HG03565 (cell line): ENCODE measurements around the gene MRAS.

Experiments
- ATAC-seq: cut with Tn5 transposase; IDR thresholded peaks from one replicate; pipeline ENCODE4 v1.9.1; 2021; ENCODE audit warnings: mild to moderate bottlenecking, moderate library complexity; ENCODE audit not compliant: unreplicated experiment

MRAS gene

DNA sequence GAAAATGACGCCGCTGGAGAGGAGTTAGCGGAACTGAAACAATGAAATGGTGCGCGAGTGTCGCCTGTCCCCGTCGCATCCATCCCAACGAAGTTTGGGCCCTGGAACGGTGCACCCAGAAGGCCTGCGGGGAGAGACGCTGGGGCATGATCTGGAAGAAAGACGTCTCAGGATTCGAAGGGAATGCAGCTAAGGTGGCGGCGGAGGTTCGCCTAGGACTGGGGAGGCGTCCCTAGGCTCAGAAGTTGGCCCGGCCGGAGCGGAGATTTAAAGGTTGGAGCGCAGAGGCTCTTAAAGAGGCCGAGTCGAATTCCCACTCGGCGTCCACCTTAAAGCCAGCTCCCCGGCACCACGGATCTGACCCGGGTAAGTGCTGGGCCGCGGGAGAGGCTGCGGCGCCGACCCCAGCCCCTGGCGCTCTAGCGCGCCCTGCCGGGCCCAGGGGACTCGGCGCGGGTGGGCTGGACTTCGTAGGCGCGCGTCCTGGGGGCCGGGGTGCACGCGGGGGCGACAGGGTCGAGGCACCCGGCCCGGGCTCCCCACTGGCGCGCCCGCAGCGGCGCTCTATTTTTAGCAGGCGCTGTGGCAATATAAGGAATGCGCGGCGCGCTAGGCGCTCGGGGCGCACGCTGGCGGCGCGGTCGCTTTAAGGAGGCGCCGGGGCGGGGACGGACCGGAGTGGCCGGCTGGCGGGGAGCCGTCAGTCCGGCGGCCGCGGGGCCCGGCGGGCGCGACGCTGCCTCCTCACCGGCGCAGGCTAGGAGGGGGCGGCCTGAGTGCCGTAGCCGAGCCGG, at the start of gene MRAS:
MRAS (plus strand) TSS at position 620 of the 794 bp plus-strand sequence. CDS start 24,305 bp downstream, outside the sequence.
- no peak for ATAC-seq

DNA sequence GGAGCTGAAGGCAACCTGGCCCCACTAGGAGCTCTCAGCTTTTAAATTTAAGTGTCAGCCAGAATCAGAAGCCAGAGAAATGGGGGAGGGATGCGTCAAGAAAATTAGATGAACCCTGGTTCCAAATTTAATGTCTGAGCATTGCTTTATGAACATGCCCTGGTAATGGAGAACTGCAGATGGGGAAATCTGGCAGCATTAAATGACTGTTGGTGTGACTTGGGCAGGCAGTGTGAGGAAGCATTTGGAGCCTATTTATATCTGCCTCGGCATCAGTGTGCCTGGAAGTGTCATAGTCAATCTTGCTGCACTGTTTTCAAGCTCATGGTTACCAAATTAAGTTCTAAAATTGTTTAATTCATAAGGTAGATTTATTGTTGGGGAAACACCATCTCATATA, 47.7 kb upstream of the MRAS start:
- no peak for ATAC-seq

GRCh38 chr3:138303474-138303873, 44.9 kb upstream of the MRAS start:
- no peak for ATAC-seq

DNA sequence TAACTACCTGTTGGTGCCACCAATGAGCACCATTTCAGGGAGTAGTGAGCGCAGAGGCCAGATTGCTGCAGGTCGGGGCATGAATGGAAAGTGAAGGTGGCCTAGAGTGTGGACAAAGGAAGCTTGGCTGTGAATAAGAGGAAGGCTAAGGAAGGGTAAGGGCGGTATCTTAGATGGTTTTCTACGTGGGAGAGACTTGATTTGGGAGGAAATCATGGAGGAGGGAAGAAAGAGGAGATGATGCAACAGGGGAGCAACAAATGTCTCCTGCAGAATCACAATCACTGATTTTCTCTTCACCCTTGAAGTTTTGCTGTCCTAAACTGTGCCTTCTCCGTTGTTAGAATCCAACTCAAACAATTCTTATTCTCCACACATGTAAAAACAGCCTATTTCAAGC, 40.5 kb upstream of the MRAS start:
- no peak for ATAC-seq

- no peak for ATAC-seq
Observed at GRCh38 chr3:138308783-138309182, 39.6 kb upstream of the MRAS start.

DNA sequence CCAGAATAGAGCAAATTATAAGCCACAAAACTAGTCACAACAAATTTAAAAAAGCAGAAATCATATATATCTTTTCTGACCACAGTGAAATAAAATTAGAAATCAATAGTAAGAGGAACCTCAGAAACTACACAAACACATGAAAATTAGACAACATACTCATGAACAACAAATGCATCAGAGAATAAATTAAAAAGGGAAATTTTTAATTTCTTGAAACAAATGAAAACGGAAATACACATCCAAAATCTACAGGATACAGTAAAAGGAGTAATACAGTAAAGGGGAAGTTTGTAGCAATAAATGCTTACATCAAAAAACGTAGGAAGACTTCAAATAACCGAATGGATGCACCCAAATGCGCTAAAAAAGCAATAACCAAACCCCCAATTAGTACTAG, 37.9 kb upstream of the MRAS start:
- ATAC-seq, result no peak

DNA sequence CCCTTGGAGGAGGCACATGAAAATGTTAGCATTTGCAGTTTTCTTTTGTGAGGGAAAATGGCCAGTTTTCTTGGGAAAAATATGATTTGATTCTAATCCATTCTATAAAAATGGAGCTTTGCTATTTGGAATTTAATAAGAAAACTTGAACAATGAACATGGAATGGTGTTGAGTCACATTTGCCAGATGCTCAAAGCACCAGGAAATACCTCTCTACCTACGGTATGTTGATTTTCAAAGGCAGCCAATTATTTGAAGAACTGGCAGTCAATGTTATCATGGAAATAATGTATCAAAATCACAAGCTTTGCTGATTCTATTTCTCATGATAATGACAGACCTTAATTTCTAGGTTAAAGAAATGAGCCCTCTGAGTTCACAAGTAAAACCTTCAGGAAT, 33.6 kb upstream of the MRAS start:
- ATAC-seq, result no peak

DNA sequence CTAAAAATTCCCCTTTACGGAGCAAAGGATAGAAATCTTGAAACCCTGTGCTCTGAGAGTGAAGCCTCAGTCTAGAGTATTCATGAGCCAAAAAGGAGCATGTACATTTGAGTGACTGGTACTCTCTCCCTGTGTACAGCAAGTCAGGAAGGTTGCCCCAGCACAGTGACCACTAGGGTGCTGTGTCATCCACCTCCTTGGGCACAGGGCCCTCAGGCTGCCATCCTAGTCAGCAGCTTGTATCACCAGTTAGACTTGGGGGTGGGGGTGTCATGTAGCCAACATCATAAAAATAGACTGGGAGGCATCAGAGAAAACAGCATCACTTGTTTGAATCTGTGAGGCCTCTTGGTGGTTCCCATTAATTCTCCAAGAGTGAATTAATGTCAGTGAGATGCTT, 30.7 kb upstream of the MRAS start:
- ATAC-seq, result no peak

- no peak for ATAC-seq
Observed at GRCh38 chr3:138323971-138324370, 24.4 kb upstream of the MRAS start.

DNA sequence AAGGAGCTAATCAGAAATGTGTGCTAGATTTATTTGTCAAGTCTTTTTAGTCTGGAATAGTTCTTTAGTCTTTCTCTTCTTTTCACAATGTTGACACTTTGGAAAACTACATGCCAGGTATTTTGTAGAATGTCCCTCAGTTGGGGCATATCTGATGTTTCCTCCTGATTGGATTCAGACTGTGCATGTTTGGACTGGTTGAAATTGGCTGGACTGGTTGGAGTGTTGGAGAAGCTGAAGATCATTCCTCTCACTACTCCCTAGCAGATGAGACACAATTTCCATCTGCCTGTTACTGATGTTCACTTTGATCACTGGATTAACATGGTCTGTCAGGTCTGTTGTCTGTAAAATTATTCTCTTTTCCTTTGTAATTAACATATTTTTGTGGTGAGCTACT, 22.4 kb upstream of the MRAS start:
- ATAC-seq, result no peak

DNA sequence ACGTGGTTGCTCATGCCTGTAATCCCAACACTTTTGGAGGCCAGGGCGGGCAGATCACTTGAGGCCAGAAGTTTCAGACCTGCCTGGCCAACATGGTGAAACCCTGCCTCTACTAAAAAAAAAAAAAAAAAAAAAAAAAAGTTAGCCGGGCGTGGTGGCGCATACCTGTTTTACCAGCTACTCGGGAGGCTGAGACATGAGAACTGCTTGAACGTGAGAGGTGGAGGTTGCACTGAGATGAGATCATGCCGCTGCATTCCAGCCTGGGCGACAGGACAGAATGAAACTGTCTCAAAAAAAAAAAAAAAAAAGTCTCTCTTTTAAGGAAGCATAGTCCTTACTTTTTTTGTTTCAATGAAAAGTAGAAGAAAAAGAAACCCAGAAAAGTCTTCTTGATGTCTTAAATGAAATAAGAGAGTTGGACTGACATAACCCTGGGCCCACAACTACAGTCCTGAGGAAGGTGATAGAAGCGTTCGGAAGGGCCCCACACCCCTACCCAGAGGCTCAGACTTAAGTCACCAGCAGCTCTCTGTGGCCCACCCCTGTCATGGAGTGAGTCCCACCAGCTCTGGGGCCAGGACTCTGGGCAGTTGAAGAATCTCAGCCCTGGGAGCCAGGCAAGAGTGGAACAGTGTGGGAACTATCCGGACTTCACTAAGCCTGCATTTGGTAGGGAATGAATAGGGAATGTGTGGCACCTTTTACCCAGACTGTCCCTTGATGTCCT, 21.3 kb upstream of the MRAS start:
- ATAC-seq, result no peak

DNA sequence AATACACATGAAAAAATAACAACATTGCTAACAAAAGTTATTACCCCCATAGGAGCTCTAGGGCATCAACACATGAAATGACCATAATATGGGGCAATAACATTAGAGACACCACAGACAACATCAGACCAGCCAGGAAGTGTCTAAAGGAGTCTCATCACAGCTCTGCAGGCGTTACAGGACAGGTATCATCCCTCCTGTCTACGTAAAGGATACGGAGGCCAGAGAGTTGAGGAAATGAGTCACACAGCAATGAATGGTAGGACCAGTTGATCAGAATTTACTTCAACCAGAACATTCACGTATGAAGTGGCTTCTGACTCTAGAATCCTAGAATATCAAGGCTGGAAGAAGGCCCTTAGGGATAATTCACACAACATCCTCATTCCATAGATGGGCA, 20.5 kb upstream of the MRAS start:
- no peak for ATAC-seq

GRCh38 chr3:138328341-138328740, 20.0 kb upstream of the MRAS start:
- no peak for ATAC-seq

DNA sequence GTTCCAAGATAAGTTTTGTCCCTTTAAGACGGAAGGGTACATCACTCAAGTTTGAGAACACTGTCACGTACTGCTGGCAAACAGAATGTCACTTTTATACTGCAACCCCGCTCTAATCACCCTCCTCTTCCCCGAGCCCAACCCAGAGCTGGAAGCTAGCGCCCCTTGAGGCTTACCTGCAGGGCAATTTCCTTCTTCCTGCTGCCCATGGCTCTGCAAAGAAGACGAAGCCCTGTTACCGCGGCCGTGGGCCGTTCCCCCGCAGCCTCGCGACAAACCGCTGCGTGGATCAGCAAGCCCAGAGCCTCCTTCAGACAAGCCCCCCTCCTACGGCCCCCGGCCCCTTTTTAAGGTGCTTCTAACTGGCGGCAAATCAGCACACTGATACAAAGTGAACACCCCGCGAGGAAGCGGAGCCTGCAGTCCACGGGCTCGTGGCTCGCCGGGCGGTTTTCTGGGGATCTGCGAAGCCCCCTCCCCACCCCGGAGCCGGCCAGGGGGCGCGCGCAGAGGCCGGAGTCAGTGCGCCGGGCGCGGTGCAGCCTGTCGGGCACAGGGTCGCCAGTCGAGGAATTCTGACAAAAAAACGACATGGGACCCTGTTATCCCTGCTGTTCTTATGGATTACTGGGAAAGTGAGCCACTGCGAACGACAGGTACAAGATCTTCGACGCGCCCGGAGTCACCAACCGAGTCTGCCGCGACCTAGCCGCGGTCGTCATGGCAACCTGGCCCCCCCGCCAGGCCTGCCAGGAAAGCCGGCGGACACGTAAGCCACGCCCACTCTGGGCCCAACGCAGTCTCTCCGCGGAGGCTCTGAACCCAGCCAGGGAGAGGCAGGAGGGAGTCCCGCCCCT, 19.0 kb upstream of the MRAS start, which contains the start of gene NME9:
NME9 (minus strand) TSS at position 725 of the 857 bp plus-strand sequence; CDS start at position 209, 516 bp downstream.
- ATAC-seq, result peak; percentile 64

GRCh38 chr3:138329984-138330293, 18.4 kb upstream of the MRAS start:
- ATAC-seq, result no peak

DNA sequence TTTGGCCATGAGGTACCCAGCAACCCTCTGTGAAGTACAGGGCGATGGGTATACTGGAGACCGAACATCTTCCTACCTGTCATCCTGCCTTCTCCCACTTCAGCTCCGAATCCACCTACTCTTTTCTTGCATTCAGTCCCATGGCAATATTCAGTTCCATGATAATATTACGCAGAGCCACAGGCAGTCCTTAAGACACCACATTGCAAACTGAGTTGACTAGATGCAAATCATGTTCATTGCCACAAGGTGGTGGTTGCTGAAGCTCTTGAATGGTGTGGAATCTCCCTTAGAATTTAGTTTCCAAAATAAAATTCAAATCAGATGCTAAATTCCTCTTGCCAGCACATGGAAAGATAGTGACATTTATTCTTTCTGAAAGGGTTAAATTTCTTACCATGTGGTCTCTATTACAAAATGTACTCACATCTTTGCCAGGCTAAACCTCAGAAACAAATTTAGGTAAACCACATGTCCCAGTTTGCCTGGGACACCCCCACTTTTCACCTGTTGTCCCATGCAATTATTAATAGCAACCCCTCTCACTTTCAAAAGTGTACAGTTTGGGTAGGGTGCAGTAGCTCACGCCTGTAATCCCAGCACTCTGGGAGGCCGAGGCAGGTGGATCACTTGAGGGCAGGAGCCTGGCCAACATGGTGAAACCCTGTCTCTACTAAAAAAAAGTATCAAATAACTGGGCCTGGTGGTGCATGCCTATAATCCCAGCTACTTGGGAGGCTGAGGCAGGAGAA, 17.1 kb upstream of the MRAS start:
- ATAC-seq, result no peak

GRCh38 chr3:138332472-138333073, 15.8 kb upstream of the MRAS start:
- ATAC-seq, result no peak

DNA sequence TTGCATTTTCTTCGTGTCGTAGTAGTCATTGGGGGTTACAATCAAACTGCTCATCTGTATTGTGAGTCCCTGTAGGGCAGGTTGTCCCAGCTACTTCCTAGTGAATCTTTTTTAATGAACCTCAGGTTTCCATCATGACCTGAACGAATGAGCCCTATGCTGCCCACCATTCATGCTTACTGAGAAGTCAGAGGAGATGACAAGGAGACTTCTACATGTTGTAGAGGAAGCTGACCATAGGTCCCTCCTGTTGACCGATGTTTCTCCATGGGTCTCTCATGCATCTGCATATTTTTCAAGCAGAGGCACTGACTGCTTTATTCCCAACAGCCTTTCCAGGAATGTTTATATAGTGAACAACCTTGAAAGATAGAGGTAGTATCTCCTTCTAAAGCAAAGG, 13.8 kb upstream of the MRAS start:
- ATAC-seq, result no peak

DNA sequence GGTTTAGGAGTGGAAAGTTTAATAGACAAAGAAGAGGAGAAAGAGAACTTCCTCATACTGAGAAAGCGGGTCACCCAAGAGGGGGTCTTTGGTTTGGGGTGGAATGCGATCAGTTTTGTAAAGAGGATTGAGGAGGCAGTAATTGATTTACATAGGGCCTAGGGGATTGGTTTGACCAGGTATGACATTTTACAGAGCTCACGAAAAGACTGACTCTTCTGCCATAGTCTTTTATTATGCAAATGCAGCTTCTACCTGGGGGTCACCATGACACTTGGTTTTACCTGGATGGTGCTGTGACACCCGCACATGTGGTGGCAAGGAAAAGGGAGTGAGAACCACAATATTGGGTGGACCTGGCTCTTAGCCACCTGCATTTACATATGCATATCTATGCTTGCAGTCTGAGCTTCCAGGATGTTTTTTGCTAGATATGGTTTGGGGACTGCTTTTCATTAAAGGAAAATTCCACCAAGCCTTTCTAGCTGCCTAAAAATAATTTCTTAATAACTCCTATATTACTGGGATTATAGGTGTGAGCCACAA, 11.9 kb upstream of the MRAS start:
- no peak for ATAC-seq

DNA sequence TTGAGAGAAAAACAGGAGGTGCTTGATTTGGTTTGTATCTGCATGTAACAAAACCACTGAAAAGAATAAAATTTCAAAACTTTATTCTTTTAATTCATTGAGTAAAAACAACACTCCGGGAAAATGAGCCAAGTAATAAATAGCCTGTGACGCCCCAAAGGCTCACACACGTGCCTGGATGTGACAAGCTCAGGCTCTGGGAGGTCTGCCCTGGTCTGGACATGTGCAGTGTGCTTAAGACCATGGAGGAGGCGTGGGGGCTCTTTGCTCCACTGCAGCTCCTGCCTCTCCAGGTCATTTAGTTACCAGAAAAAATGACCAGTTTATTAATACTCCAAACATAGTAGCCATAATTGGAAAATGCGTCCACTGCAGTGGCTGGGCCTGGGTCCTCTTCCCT, 10.1 kb upstream of the MRAS start:
- no peak for ATAC-seq
